GM18519 (cell line): ENCODE measurements around the gene GHRL.

ENCODE experiments used
- ATAC-seq: cut with Tn5 transposase; IDR thresholded peaks from one replicate; pipeline ENCODE4 v1.9.1; 2021; ENCODE audit warnings: mild to moderate bottlenecking, moderate library complexity; ENCODE audit not compliant: unreplicated experiment, low FRiP score

The GHRL gene

GRCh38 chr3:10248984-10249748 is 43.6 kb downstream of the GHRL start:
- no peak for ATAC-seq

GRCh38 chr3:10248184-10248983 is 44.4 kb downstream of the GHRL start, which contains the start of gene TATDN2:
Gene TATDN2, plus strand, starts transcription at chr3:10248459. Its CDS starts 742 bp downstream, at chr3:10249201.
- peak; percentile 91 for ATAC-seq

GRCh38 chr3:10247679-10248183 is 45.0 kb downstream of the GHRL start:
- no peak for ATAC-seq

- ATAC-seq = no peak
Measured at GRCh38 chr3:10245081-10245712, 47.5 kb downstream of the GHRL start.

- ATAC-seq = no peak
Measured at GRCh38 chr3:10244009-10244408, 48.7 kb downstream of the GHRL start.

GRCh38 chr3:10242182-10243065 is 50.3 kb downstream of the GHRL start:
- no peak for ATAC-seq

GRCh38 chr3:10240799-10241198 is 51.9 kb downstream of the GHRL start:
- no peak for ATAC-seq

- ATAC-seq = no peak
Measured at GRCh38 chr3:10238345-10239183, 54.2 kb downstream of the GHRL start.
